HepG2 (cell line): ENCODE measurements around the gene MPIG6B. TPM values are rescaled to one million over a fixed set of nuclear protein-coding genes. Genes with fewer than 3 reads are reported as not detected.

Experiments used
- CCAR2 ChIP-seq: fragments of 200-400 bp; formaldehyde crosslinking; optimal IDR thresholded peaks from 2 replicates; pipeline ENCODE3; 2018; ENCODE audit warnings: low read depth, mild to moderate bottlenecking, low read length, moderate library complexity
- EEA1 ChIP-seq: sonication (generic); formaldehyde crosslinking; IDR thresholded peaks from 2 replicates; pipeline ENCODE4 v1.5.1; 2020; ENCODE audit warnings: mild to moderate bottlenecking, missing genetic modification reagents, borderline replicate concordance
- GATAD1 ChIP-seq: IDR thresholded peaks from 2 replicates; pipeline ENCODE4 v1.6.1; 2016; ENCODE audit warnings: missing genetic modification reagents, missing compliant biosample characterization
- HOXA9 ChIP-seq: sonication (generic); formaldehyde crosslinking; IDR thresholded peaks from 2 replicates; pipeline ENCODE4 v1.8.1; 2022; ENCODE audit warnings: missing genetic modification reagents, mild to moderate bottlenecking, moderate library complexity, borderline replicate concordance
- JDP2 ChIP-seq: sonication (generic); formaldehyde crosslinking; IDR thresholded peaks from 2 replicates; pipeline ENCODE4 v1.8.1; 2022; ENCODE audit warnings: missing genetic modification reagents, borderline replicate concordance
- MAFG ChIP-seq: sonication (generic); formaldehyde crosslinking; IDR thresholded peaks from 2 replicates; pipeline ENCODE4 v1.5.1; 2020; ENCODE audit warnings: mild to moderate bottlenecking, missing genetic modification reagents
- MBNL3 ChIP-seq: fragments of 250-450 bp; sonication (Bioruptor Pico); conservative IDR thresholded peaks from 2 replicates; pipeline ENCODE4 v1.8.0; 2022; ENCODE audit warnings: mild to moderate bottlenecking, inconsistent platforms
- MXD4 ChIP-seq: IDR thresholded peaks from 2 replicates; pipeline ENCODE4 v1.6.1; 2016; ENCODE audit warnings: mild to moderate bottlenecking, missing biosample characterization, missing genetic modification reagents
- NCOA5 ChIP-seq: sonication (generic); formaldehyde crosslinking; IDR thresholded peaks from 2 replicates; pipeline ENCODE4 v1.4.0; 2020; ENCODE audit warnings: missing genetic modification reagents
- NFE2L1 ChIP-seq: sonication (generic); formaldehyde crosslinking; IDR thresholded peaks from 2 replicates; pipeline ENCODE4 v1.4.0; 2020; ENCODE audit warnings: missing genetic modification reagents, mild to moderate bottlenecking, borderline replicate concordance
- PAWR ChIP-seq: sonication (generic); formaldehyde crosslinking; IDR thresholded peaks from 2 replicates; pipeline ENCODE4 v1.4.0; 2020; ENCODE audit warnings: missing genetic modification reagents, mild to moderate bottlenecking, borderline replicate concordance
- REST ChIP-seq, 2 experiments: IDR thresholded peaks; 2 replicates each; pipeline ENCODE4 v1.6.1; 2011 to 2012; ENCODE audit warnings: low read length in 2 of 2, borderline replicate concordance in 1 of 2, low read depth in 1 of 2, mild to moderate bottlenecking in 1 of 2, moderate library complexity in 1 of 2
- SATB2 ChIP-seq: sonication (generic); formaldehyde crosslinking; IDR thresholded peaks from 2 replicates; pipeline ENCODE4 v1.5.0; 2020; ENCODE audit warnings: missing genetic modification reagents
- SCMH1 ChIP-seq: sonication (generic); formaldehyde crosslinking; IDR thresholded peaks from 2 replicates; pipeline ENCODE4 v1.9.0; 2021; ENCODE audit warnings: missing genetic modification reagents, mild to moderate bottlenecking, borderline replicate concordance
- SMC3 ChIP-seq: IDR thresholded peaks from 2 replicates; pipeline ENCODE4 v1.6.1; 2011; ENCODE audit warnings: low read length, improper control_type of control experiment
- U2AF1 ChIP-seq: fragments of 200-400 bp; formaldehyde crosslinking; optimal IDR thresholded peaks from 2 replicates; pipeline ENCODE3; 2017; ENCODE audit warnings: mild to moderate bottlenecking, low read depth, low read length
- ZEB1 ChIP-seq: IDR thresholded peaks from 2 replicates; pipeline ENCODE4 v1.6.1; 2012; ENCODE audit warnings: mild to moderate bottlenecking, low read depth, inconsistent platforms; ENCODE audit not compliant: insufficient replicate concordance
- ZNF230 ChIP-seq: sonication (generic); formaldehyde crosslinking; IDR thresholded peaks from 2 replicates; pipeline ENCODE4 v1.4.0; 2020; ENCODE audit warnings: mild to moderate bottlenecking, missing genetic modification reagents
- ZNF232 ChIP-seq: sonication (generic); formaldehyde crosslinking; IDR thresholded peaks from 2 replicates; pipeline ENCODE4 v1.4.0; 2020; ENCODE audit warnings: missing genetic modification reagents, borderline replicate concordance
- ZNF567 ChIP-seq: sonication (generic); formaldehyde crosslinking; IDR thresholded peaks from 2 replicates; pipeline ENCODE4 v1.8.1; 2023; ENCODE audit warnings: mild to moderate bottlenecking, missing genetic modification reagents, borderline replicate concordance
- ZNF605 ChIP-seq: sonication (generic); formaldehyde crosslinking; IDR thresholded peaks from 2 replicates; pipeline ENCODE4 v1.8.0; 2022; ENCODE audit warnings: mild to moderate bottlenecking, missing genetic modification reagents
- polyA plus RNA-seq, 8 experiments: library from polyadenylated mRNA; depleted of rRNA in 3 of 8; stranded (reverse) in 7 of 8; unstranded in 1 of 8; fragments of >200 nt; fragmentation: Illumina TruSeq in 4 of 8; extraction: Trizol in 4 of 8; gene quantifications; 2 replicates each; pipeline versions ENCODE4 v1.2.1 to v1.2.3, GENCODE V29; 2011 to 2016; ENCODE audit warnings: low read depth in 4 of 8, missing spikeins in 1 of 8, mixed read lengths in 1 of 8; ENCODE audit not compliant: insufficient read depth in 1 of 8
- total RNA-seq, 5 experiments: library from RNA; depleted of rRNA; stranded (reverse); fragments of >200 nt; fragmentation: Illumina TruSeq; extraction: Trizol; gene quantifications; 2 replicates each; pipeline ENCODE4 v1.2.3, GENCODE V29; 2016; ENCODE audit warnings: low read depth in 1 of 5
- TF ChIP-seq, protein P1 (sequence below): sonication (generic); formaldehyde crosslinking; IDR thresholded peaks from 2 replicates; pipeline ENCODE4 v1.9.0; 2021; ENCODE audit warnings: missing genetic modification reagents, borderline replicate concordance
- TF ChIP-seq, protein P2 (sequence below): sonication (generic); formaldehyde crosslinking; IDR thresholded peaks from 2 replicates; pipeline ENCODE4 v1.4.0; 2020; ENCODE audit warnings: mild to moderate bottlenecking, missing genetic modification reagents, borderline replicate concordance

Gene MPIG6B
- total and polyA plus RNA-seq, 2 of the 13 experiments (the other 11 are each of a cell fraction or from before 2014, with no cell fraction given), result not detected

GRCh38 chr6:31739639-31740396, 16.6 kb downstream of the MPIG6B start, which contains the start of gene MSH5 (continued):
- TF ChIP-seq, protein P1, sequence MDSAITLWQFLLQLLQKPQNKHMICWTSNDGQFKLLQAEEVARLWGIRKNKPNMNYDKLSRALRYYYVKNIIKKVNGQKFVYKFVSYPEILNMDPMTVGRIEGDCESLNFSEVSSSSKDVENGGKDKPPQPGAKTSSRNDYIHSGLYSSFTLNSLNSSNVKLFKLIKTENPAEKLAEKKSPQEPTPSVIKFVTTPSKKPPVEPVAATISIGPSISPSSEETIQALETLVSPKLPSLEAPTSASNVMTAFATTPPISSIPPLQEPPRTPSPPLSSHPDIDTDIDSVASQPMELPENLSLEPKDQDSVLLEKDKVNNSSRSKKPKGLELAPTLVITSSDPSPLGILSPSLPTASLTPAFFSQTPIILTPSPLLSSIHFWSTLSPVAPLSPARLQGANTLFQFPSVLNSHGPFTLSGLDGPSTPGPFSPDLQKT (CRISPR knock-in tag), result peak; percentile 24; the same call in 1 of the 2 replicates
- TF ChIP-seq REST (IDR thresholded peaks at IDR 0.05; ENCODE audit: borderline replicate concordance in 1 of 2, low read depth in 1 of 2, low read length in 2 of 2) (peak in 1 of 2 experiments; percentile 14; a peak in 1 of 4 replicates), SCMH1 (CRISPR knock-in tag) (no peak), U2AF1 (no peak), SMC3 (no peak), SATB2 (CRISPR knock-in tag) (peak; percentile 80; the same call in 1 of the 2 replicates), EEA1 (CRISPR knock-in tag) (peak; percentile 93; the same call in 1 of the 2 replicates), CCAR2 (no peak), NFE2L1 (peak; percentile 88; the same call in 1 of the 2 replicates), ZEB1 (no peak), ZNF605 (CRISPR knock-in tag) (peak; percentile 99), GATAD1 (CRISPR knock-in tag) (peak; percentile 74; the same call in 1 of the 2 replicates), JDP2 (CRISPR knock-in tag) (peak; percentile 94), MAFG (CRISPR knock-in tag) (no peak), ZNF230 (peak; percentile 97), PAWR (CRISPR knock-in tag) (0 out of 2 replicates have a peak, but pooled peaks have one; percentile 79), HOXA9 (CRISPR knock-in tag) (peak; percentile 98), MXD4 (peak; percentile 96), NCOA5 (no peak), MBNL3 (CRISPR knock-in tag) (no peak), ZNF567 (CRISPR knock-in tag) (no peak; the same call in 1 of the 2 replicates), ZNF232 (CRISPR knock-in tag) (peak; percentile 93)
- TF ChIP-seq, protein P2, sequence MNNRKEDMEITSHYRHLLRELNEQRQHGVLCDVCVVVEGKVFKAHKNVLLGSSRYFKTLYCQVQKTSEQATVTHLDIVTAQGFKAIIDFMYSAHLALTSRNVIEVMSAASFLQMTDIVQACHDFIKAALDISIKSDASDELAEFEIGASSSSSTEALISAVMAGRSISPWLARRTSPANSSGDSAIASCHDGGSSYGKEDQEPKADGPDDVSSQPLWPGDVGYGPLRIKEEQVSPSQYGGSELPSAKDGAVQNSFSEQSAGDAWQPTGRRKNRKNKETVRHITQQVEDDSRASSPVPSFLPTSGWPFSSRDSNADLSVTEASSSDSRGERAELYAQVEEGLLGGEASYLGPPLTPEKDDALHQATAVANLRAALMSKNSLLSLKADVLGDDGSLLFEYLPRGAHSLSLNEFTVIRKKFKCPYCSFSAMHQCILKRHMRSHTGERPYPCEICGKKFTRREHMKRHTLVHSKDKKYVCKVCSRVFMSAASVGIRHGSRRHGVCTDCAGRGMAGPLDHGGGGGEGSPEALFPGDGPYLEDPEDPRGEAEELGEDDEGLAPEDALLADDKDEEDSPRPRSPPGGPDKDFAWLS (CRISPR knock-in tag), result peak; percentile 58; the same call in 1 of the 2 replicates
